HepG2 (cell line): ENCODE results near the gene HELZ2. TPM values are rescaled to one million over a fixed set of nuclear protein-coding genes. Genes with fewer than 3 reads are reported as not detected.

ENCODE experiments used
- ATAC-seq: fragments of 200-7000 bp; cut with Tn5 transposase; 3 replicates; pipeline ENCODE4 v1.9.1; 2020; ENCODE audit warnings: mild to moderate bottlenecking, moderate library complexity
- BruUV-seq: library from RNA; stranded (reverse); fragments of 400-500 nt; replicated peaks from 2 replicates; lab custom pipeline; 2021; lab: Mats Ljungman, UMichigan
- CTCF ChIA-PET: fragments of 300-600 bp; formaldehyde crosslinking; extraction: SDS; loops from one replicate; lab custom pipeline; 2021; ENCODE audit warnings: low total read pairs, inconsistent platforms, low intra/inter-chr PET ratio; lab: Yijun Ruan, JAX
- POLR2A ChIA-PET: fragments of 350-600 bp; sonication (Branson Sonifier 250); formaldehyde crosslinking; loops from one replicate; lab custom pipeline; 2020; ENCODE audit warnings: antibody characterized with exemption, inconsistent platforms; lab: Yijun Ruan, JAX
- DNase-seq: peaks from one replicate; pipeline ENCODE4 v3.0.0-alpha.2; 2015; ENCODE audit warnings: low spot score
- FAIRE-seq: peaks from 3 replicates; lab custom pipeline; 2011; peaks lifted over from hg19 to GRCh38; lab: Jason Lieb, UNC
- H2AFZ ChIP-seq: one replicate; pipeline ENCODE4 v1.6.1; 2011; ENCODE audit warnings: low read length, inconsistent platforms
- H3K27ac ChIP-seq: fragments of 300-600 bp; 3 replicates; pipeline ENCODE4 v1.8.0; 2011; ENCODE audit warnings: mixed run types, mild to moderate bottlenecking, mixed read lengths, low read length, inconsistent platforms; ENCODE audit not compliant: insufficient read depth; ENCODE audit errors: extremely low read length
- H3K27me3 ChIP-seq, 2 experiments: fragments of 200-600 bp in 1 of 2; 2 replicates in 1 of 2; 3 replicates in 1 of 2; pipeline versions ENCODE4 v1.6.0 to v1.8.0; 2011; ENCODE audit warnings: low read length in 2 of 2, mild to moderate bottlenecking in 2 of 2, moderate library complexity in 2 of 2, inconsistent platforms in 1 of 2; ENCODE audit not compliant: insufficient read depth in 2 of 2, control insufficient read depth in 1 of 2
- H3K36me3 ChIP-seq, 2 experiments: fragments of 200-600 bp in 1 of 2; replicated peaks in 1 of 2; 2 replicates in 1 of 2; 3 replicates in 1 of 2; pipeline versions ENCODE4 v1.5.1 to v1.8.0; 2011; ENCODE audit warnings: low read length in 2 of 2, inconsistent platforms in 1 of 2; ENCODE audit not compliant: insufficient read depth in 2 of 2, control insufficient read depth in 1 of 2
- H3K4me1 ChIP-seq: 2 replicates; pipeline ENCODE4 v1.5.1; 2012; ENCODE audit warnings: low read length, inconsistent platforms; ENCODE audit not compliant: insufficient read depth
- H3K4me2 ChIP-seq: 2 replicates; pipeline ENCODE4 v1.6.0; 2011; ENCODE audit warnings: low read depth, low read length, inconsistent platforms
- H3K4me3 ChIP-seq, 3 experiments: fragments of 200-600 bp in 1 of 3; sonication (generic), shearing (Covaris generic) in 1 of 3; replicated peaks in 1 of 3; 2 replicates each; pipeline ENCODE4 v1.5.1; 2011 to 2016; ENCODE audit warnings: low read length in 3 of 3, inconsistent platforms in 2 of 3, low read depth in 2 of 3, mild to moderate bottlenecking in 2 of 3, control low read depth in 1 of 3, mixed read lengths in 1 of 3; ENCODE audit not compliant: insufficient read depth in 1 of 3
- H3K79me2 ChIP-seq: one replicate; pipeline ENCODE4 v1.6.1; 2011; ENCODE audit warnings: low read length, inconsistent platforms; ENCODE audit not compliant: insufficient read depth
- H3K9ac ChIP-seq: 2 replicates; pipeline ENCODE4 v1.6.0; 2011; ENCODE audit warnings: mild to moderate bottlenecking, low read depth, low read length, inconsistent platforms; ENCODE audit not compliant: insufficient read depth
- H3K9me3 ChIP-seq: 2 replicates; pipeline ENCODE4 v1.5.1; 2012; ENCODE audit warnings: mild to moderate bottlenecking, low read length
- H4K20me1 ChIP-seq: 2 replicates; pipeline ENCODE4 v1.6.0; 2011; ENCODE audit warnings: inconsistent platforms, mild to moderate bottlenecking, low read length, moderate library complexity; ENCODE audit not compliant: insufficient read depth
- AGO1 ChIP-seq: fragments of 200-400 bp; formaldehyde crosslinking; IDR thresholded peaks from 2 replicates; pipeline ENCODE4 v1.6.1; 2017; ENCODE audit warnings: mild to moderate bottlenecking, low read depth, low read length, moderate library complexity; ENCODE audit not compliant: poor library complexity, severe bottlenecking
- BRCA1 ChIP-seq: sonication (generic); formaldehyde crosslinking; IDR thresholded peaks from 2 replicates; pipeline ENCODE4 v1.4.0; 2020; ENCODE audit warnings: missing genetic modification reagents
- KDM2A ChIP-seq: sonication (generic); formaldehyde crosslinking; IDR thresholded peaks from 2 replicates; pipeline ENCODE4 v1.4.0; 2020; ENCODE audit warnings: low read depth, missing genetic modification reagents, borderline replicate concordance
- KDM5B ChIP-seq: sonication (generic); formaldehyde crosslinking; IDR thresholded peaks from 2 replicates; pipeline ENCODE4 v1.4.0; 2020; ENCODE audit warnings: missing genetic modification reagents, mild to moderate bottlenecking, borderline replicate concordance
- NONO ChIP-seq, 2 experiments: fragments of 450-650 bp in 1 of 2; sonication (generic) in 1 of 2; formaldehyde crosslinking in 1 of 2; IDR thresholded peaks in 1 of 2; conservative IDR thresholded peaks in 1 of 2; 2 replicates each; pipeline versions ENCODE4 v1.6.1 to v1.8.0; 2017 to 2022; ENCODE audit warnings: mild to moderate bottlenecking in 1 of 2, missing genetic modification reagents in 1 of 2, moderate library complexity in 1 of 2
- POLR2G ChIP-seq: fragments of 200-400 bp; formaldehyde crosslinking; IDR thresholded peaks from 2 replicates; pipeline ENCODE4 v1.6.1; 2018; ENCODE audit warnings: mild to moderate bottlenecking, low read depth, low read length, moderate library complexity
- ZBTB38 ChIP-seq: sonication (generic); formaldehyde crosslinking; IDR thresholded peaks from 2 replicates; pipeline ENCODE4 v1.5.1; 2020; ENCODE audit warnings: mild to moderate bottlenecking, missing genetic modification reagents
- ZKSCAN1 ChIP-seq: fragments of 150-350 bp; IDR thresholded peaks from 2 replicates; pipeline ENCODE4 v1.6.1; 2014; ENCODE audit warnings: low read length
- ZNF547 ChIP-seq: sonication (generic); formaldehyde crosslinking; IDR thresholded peaks from 2 replicates; pipeline ENCODE4 v1.5.1; 2020; ENCODE audit warnings: mild to moderate bottlenecking, missing genetic modification reagents
- WGBS: methylation state at CpG from one replicate; pipeline ENCODE4 v1.1.6; 2017; ENCODE audit warnings: low lambda C conversion rate; 5-methylcytosine and 5-hydroxymethylcytosine counted together
- in situ Hi-C: cut with HindIII; loops from 2 replicates; pipeline ENCODE4 v1.10.0; 2017; ENCODE audit warnings: low pct_unique_long_range_greater_than_20kb; ENCODE audit not compliant: extremely low pct_ligation_motif_present
- intact Hi-C: fragments of 100-400 bp; cut with micrococcal nuclease; formaldehyde crosslinking; loops from one replicate; pipeline ENCODE4 v1.10.0; 2022; ENCODE audit not compliant: unreplicated experiment
- polyA plus RNA-seq, 8 experiments: library from polyadenylated mRNA; depleted of rRNA in 3 of 8; stranded (reverse) in 7 of 8; unstranded in 1 of 8; fragments of >200 nt; fragmentation: Illumina TruSeq in 4 of 8; extraction: Trizol in 4 of 8; gene quantifications; 2 replicates each; pipeline versions ENCODE4 v1.2.1 to v1.2.3, GENCODE V29; 2011 to 2016; ENCODE audit warnings: low read depth in 4 of 8, missing spikeins in 1 of 8, mixed read lengths in 1 of 8; ENCODE audit not compliant: insufficient read depth in 1 of 8
- total RNA-seq, 5 experiments: library from RNA; depleted of rRNA; stranded (reverse); fragments of >200 nt; fragmentation: Illumina TruSeq; extraction: Trizol; gene quantifications; 2 replicates each; pipeline ENCODE4 v1.2.3, GENCODE V29; 2016; ENCODE audit warnings: low read depth in 1 of 5
- TF ChIP-seq, protein P1 (sequence below): sonication (generic); formaldehyde crosslinking; IDR thresholded peaks from 2 replicates; pipeline ENCODE4 v1.5.0; 2020; ENCODE audit warnings: missing genetic modification reagents
- TF ChIP-seq, protein P2 (sequence below): sonication (generic); formaldehyde crosslinking; IDR thresholded peaks from 2 replicates; pipeline ENCODE4 v1.4.0; 2020; ENCODE audit warnings: missing genetic modification reagents
- TF ChIP-seq, protein P3 (sequence below): sonication (generic); formaldehyde crosslinking; IDR thresholded peaks from 2 replicates; pipeline ENCODE4 v1.4.0; 2020; ENCODE audit warnings: mild to moderate bottlenecking, missing genetic modification reagents
- TF ChIP-seq, protein P4 (sequence below), 2 experiments: fragments of 450-650 bp in 1 of 2; sonication (generic) in 1 of 2; formaldehyde crosslinking; IDR thresholded peaks; 2 replicates each; pipeline versions ENCODE4 v1.5.0 to v1.8.0; 2020 to 2022; ENCODE audit warnings: mild to moderate bottlenecking in 1 of 2, missing genetic modification reagents in 1 of 2

HELZ2 gene
- total and polyA plus RNA-seq, 2 of the 13 experiments (the other 11 are each of a cell fraction or from before 2014, with no cell fraction given) = 9.6 to 10.1 TPM

DNA sequence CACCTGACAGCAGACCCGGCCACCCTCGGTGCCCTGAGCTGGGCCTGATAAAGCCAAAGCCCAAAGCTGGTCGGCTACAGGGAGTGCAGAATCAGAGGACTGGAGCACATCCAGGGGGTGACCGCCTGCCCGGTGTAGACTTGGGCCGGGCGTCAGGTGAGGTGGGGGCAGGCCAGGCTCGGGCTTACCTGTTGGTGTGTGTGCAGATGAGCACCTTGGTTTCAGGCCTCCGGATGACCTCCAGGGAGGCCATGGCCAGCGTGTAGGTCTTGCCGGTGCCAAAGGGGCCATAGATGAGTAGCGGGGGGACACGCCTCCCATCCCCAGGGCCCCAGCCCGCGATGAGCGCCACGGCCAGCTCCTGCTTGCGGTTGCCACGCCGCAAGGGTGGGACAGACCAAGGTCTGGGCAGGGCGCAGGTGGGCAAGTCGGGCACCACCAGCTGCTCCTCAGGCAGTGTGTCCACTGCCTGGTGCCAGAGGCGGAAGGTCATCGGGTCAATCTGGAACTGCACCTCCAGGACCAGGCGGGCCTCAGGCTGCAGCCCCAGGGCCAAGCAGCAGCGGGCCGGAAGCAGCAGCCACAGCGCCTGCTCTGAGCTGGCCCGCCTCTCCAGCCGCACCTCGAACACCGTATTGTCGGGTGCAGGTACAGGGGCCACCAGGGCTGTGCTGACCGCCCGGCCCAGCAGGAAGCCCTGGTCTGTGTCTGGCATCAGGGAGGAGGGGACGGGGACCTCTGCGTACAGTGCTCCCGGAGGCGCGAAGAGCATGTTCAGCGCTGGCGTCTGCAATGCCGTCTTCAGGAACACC lies 5.7 kb downstream of the HELZ2 start (continued):
- TF ChIP-seq, protein P1, sequence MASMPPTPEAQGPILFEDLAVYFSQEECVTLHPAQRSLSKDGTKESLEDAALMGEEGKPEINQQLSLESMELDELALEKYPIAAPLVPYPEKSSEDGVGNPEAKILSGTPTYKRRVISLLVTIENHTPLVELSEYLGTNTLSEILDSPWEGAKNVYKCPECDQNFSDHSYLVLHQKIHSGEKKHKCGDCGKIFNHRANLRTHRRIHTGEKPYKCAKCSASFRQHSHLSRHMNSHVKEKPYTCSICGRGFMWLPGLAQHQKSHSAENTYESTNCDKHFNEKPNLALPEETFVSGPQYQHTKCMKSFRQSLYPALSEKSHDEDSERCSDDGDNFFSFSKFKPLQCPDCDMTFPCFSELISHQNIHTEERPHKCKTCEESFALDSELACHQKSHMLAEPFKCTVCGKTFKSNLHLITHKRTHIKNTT (CRISPR knock-in tag) = no peak
- TF ChIP-seq ZKSCAN1 = no peak
- TF ChIP-seq, protein P2, sequence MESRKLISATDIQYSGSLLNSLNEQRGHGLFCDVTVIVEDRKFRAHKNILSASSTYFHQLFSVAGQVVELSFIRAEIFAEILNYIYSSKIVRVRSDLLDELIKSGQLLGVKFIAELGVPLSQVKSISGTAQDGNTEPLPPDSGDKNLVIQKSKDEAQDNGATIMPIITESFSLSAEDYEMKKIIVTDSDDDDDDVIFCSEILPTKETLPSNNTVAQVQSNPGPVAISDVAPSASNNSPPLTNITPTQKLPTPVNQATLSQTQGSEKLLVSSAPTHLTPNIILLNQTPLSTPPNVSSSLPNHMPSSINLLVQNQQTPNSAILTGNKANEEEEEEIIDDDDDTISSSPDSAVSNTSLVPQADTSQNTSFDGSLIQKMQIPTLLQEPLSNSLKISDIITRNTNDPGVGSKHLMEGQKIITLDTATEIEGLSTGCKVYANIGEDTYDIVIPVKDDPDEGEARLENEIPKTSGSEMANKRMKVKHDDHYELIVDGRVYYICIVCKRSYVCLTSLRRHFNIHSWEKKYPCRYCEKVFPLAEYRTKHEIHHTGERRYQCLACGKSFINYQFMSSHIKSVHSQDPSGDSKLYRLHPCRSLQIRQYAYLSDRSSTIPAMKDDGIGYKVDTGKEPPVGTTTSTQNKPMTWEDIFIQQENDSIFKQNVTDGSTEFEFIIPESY (CRISPR knock-in tag) = 0 out of 2 replicates have a peak, but pooled peaks have one; percentile 13
- TF ChIP-seq BRCA1 = no peak
- TF ChIP-seq, protein P3, sequence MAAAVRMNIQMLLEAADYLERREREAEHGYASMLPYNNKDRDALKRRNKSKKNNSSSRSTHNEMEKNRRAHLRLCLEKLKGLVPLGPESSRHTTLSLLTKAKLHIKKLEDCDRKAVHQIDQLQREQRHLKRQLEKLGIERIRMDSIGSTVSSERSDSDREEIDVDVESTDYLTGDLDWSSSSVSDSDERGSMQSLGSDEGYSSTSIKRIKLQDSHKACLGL (CRISPR knock-in tag) = 0 out of 2 replicates have a peak, but pooled peaks have one; percentile 18
- TF ChIP-seq KDM2A = 0 out of 2 replicates have a peak, but pooled peaks have one; percentile 9

DNA sequence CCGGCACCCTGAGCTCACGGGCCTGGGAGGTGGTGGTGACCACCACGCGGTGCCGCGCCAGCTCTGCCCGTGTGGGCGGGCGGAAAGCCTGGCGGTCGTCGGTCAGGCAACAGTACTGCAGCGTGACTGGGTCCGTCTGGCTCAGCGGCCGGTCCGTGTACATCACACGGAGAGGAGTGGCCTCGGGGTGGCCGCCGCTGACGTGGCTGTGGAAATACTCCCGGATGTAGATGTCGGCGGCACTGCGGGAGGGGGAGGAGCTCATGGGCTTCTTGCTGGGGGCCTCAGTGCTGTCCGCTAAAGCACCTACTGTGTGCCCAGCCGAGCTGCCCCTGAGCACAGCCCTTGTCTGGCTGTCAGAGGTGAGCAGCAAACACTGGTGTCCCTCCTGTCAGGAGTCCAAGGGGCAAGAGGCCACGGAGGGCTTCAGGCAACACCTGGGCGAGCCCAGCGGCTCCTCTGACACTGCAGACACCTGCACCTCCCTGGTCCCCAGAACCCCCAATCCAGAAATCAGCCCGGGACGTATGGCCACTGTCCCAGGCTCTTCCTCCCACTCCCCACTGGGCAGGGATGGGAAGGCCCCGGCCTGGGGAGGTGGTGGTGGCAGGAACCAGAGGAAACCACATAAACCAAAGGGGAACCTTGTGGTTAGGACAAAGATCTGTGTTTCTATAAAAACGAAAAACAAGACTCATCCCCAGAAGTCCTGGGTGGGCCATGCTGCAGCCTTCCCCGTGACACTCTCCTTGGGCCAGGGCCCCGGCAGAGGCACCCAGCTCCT lies 6.5 kb downstream of the HELZ2 start:
- 84% methylated on average over 37 of the region's 37 CpGs for WGBS
- no TSS peak for BruUV-seq
- Histone ChIP-seq H2AFZ (no peak overlapping the region), H4K20me1 (peaks cover 2% of the 10 kb centered on the region; the same call in 1 of the 2 replicates), H3K9ac (no peak overlapping the region), H3K27me3 (no peaks in the 10 kb centered on the region), H3K27ac (no peak overlapping the region), H3K79me2 (no peaks in the 10 kb centered on the region), H3K9me3 (no peaks in the 10 kb centered on the region), H3K4me2 (no peak overlapping the region), H3K36me3 (no peaks in the 10 kb centered on the region), H3K4me1 (0 out of 2 replicates have a peak, but pooled peaks cover under 1% of the 10 kb centered on the region), H3K4me3 (no peak overlapping the region)
- ATAC-seq (no peak), FAIRE-seq (no peak), DNase-seq (no peak)
- ChIA-PET CTCF (no interaction called here), POLR2A (no interaction called here)
- in situ Hi-C loops = no loop called here
- intact Hi-C loops = no loop called here
- TF ChIP-seq, protein P4, sequence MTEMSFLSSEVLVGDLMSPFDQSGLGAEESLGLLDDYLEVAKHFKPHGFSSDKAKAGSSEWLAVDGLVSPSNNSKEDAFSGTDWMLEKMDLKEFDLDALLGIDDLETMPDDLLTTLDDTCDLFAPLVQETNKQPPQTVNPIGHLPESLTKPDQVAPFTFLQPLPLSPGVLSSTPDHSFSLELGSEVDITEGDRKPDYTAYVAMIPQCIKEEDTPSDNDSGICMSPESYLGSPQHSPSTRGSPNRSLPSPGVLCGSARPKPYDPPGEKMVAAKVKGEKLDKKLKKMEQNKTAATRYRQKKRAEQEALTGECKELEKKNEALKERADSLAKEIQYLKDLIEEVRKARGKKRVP (CRISPR knock-in tag; IDR thresholded peaks at IDR 0.05) = no peak
- TF ChIP-seq POLR2G (0 out of 2 replicates have a peak, but pooled peaks have one; percentile 17), AGO1 (peak; percentile 10), ZBTB38 (CRISPR knock-in tag) (peak; percentile 58; the same call in 1 of the 2 replicates), ZNF547 (CRISPR knock-in tag) (no peak), NONO (IDR thresholded peaks at IDR 0.05) (no peak), NONO (CRISPR knock-in tag; conservative IDR thresholded peaks at IDR 0.05) (0 out of 2 replicates have a peak, but pooled peaks have one; percentile 8), KDM5B (CRISPR knock-in tag) (peak; percentile 39; the same call in 1 of the 2 replicates), ZKSCAN1 (peak; percentile 88)
